GM19468 (cell line): Measurements from ENCODE around the gene IGSF22.
"Not testable (repeated sequence)": the region's sequence is repeated elsewhere in the genome, so short reads cannot be mapped to it uniquely, and the experiment has no call there.

Experiments used
- ATAC-seq: cut with Tn5 transposase; IDR thresholded peaks from one replicate; pipeline ENCODE4 v1.9.1; 2021; ENCODE audit warnings: mild to moderate bottlenecking, moderate library complexity, moderate number of reproducible peaks; ENCODE audit not compliant: unreplicated experiment; ENCODE audit errors: extremely low read depth

IGSF22 gene

GRCh38 chr11:18698341-18699268 is 27.4 kb downstream of the IGSF22 start, which contains the start of gene TMEM86A:
Gene TMEM86A, plus strand, starts transcription at chr11:18698779. Its CDS starts 108 bp downstream, at chr11:18698887.
- ATAC-seq: no peak

- no peak for ATAC-seq
These were observed 28.4 kb downstream of the IGSF22 start for GRCh38 chr11:18697576-18697975.

GRCh38 chr11:18696638-18697225 is 29.3 kb downstream of the IGSF22 start:
- ATAC-seq: no peak

- ATAC-seq: no peak
These were observed 32.8 kb downstream of the IGSF22 start for GRCh38 chr11:18692941-18693760.

- not testable (repeated sequence) for ATAC-seq
These were observed 34.4 kb downstream of the IGSF22 start for GRCh38 chr11:18691467-18692140.

GRCh38 chr11:18684267-18684666 is 41.7 kb downstream of the IGSF22 start:
- no peak for ATAC-seq

- ATAC-seq: no peak
These were observed 43.5 kb downstream of the IGSF22 start for GRCh38 chr11:18682466-18682865.

GRCh38 chr11:18681949-18682348 is 44.0 kb downstream of the IGSF22 start:
- ATAC-seq: not testable (repeated sequence)

GRCh38 chr11:18677560-18677959 is 48.4 kb downstream of the IGSF22 start:
- ATAC-seq: no peak

- ATAC-seq: no peak
These were observed 49.2 kb downstream of the IGSF22 start for GRCh38 chr11:18676803-18677202.

GRCh38 chr11:18672209-18672608 is 53.8 kb downstream of the IGSF22 start:
- ATAC-seq: not testable (repeated sequence)

GRCh38 chr11:18671246-18671645 is 54.7 kb downstream of the IGSF22 start:
- ATAC-seq: no peak

- no peak for ATAC-seq
These were observed 56.3 kb downstream of the IGSF22 start for GRCh38 chr11:18669711-18670110.

- no peak for ATAC-seq
These were observed 56.8 kb downstream of the IGSF22 start for GRCh38 chr11:18669219-18669596.

- no peak for ATAC-seq
These were observed 57.9 kb downstream of the IGSF22 start for GRCh38 chr11:18668131-18668530.

- not testable (repeated sequence) for ATAC-seq
These were observed 60.6 kb downstream of the IGSF22 start for GRCh38 chr11:18665353-18665872.

- no peak for ATAC-seq
These were observed 68.3 kb downstream of the IGSF22 start for GRCh38 chr11:18657673-18658072.
